HEK293 (cell line): ENCODE results near the gene AURKAIP1.

Experiments
- CTCF ChIA-PET: fragments of 350-600 bp; formaldehyde crosslinking; extraction: SDS; loops from one replicate; lab custom pipeline; 2021; ENCODE audit warnings: antibody characterized with exemption; lab: Yijun Ruan, JAX
- POLR2A ChIA-PET: fragments of 300-600 bp; formaldehyde crosslinking; extraction: SDS; loops from one replicate; lab custom pipeline; 2020; ENCODE audit warnings: antibody characterized with exemption, inconsistent platforms; lab: Yijun Ruan, JAX
- H3K27ac ChIP-seq: fragments of 200-500 bp; sonication (Bioruptor generic); 2 replicates; pipeline ENCODE4 v1.5.1; 2014; ENCODE audit warnings: low read depth, low read length, control low read depth, inconsistent platforms; ENCODE audit errors: extremely low read depth
- H3K36me3 ChIP-seq, 2 experiments: fragments of 200-500 bp in 1 of 2; sonication (Bioruptor generic) in 1 of 2; 1 replicate in 1 of 2; 2 replicates in 1 of 2; pipeline ENCODE4 v1.5.1; 2014 to 2017; ENCODE audit warnings: inconsistent platforms in 2 of 2, low read length in 2 of 2; ENCODE audit not compliant: control insufficient read depth in 2 of 2, insufficient read depth in 1 of 2
- H3K4me1 ChIP-seq: fragments of 200-500 bp; sonication (Bioruptor generic); 2 replicates; pipeline ENCODE4 v1.5.1; 2014; ENCODE audit warnings: mild to moderate bottlenecking, low read length, inconsistent platforms; ENCODE audit not compliant: control insufficient read depth, insufficient read depth
- H3K4me3 ChIP-seq: 2 replicates; pipeline ENCODE4 v1.5.1; 2011; ENCODE audit warnings: low read depth, mild to moderate bottlenecking, control low read depth, low read length, moderate library complexity
- H3K9me3 ChIP-seq: fragments of 200-500 bp; sonication (Bioruptor generic); 2 replicates; pipeline ENCODE4 v1.5.1; 2014; ENCODE audit warnings: low read depth, low read length, inconsistent platforms; ENCODE audit not compliant: control insufficient read depth, insufficient read depth
- GLI4 ChIP-seq: fragments of 450-650 bp; formaldehyde crosslinking; IDR thresholded peaks from 2 replicates; pipeline ENCODE4 v1.5.1; 2016; ENCODE audit warnings: missing biosample characterization, missing genetic modification characterization
- GLIS1 ChIP-seq: fragments of 450-650 bp; formaldehyde crosslinking; IDR thresholded peaks from 2 replicates; pipeline ENCODE4 v1.5.1; 2016; ENCODE audit warnings: missing biosample characterization, missing genetic modification characterization
- KLF7 ChIP-seq: fragments of 450-650 bp; formaldehyde crosslinking; IDR thresholded peaks from 2 replicates; pipeline ENCODE4 v1.5.1; 2016; ENCODE audit warnings: missing biosample characterization, missing genetic modification characterization, borderline replicate concordance
- PRDM2 ChIP-seq: fragments of 450-650 bp; formaldehyde crosslinking; IDR thresholded peaks from 2 replicates; pipeline ENCODE4 v1.5.1; 2016; ENCODE audit warnings: missing biosample characterization, missing genetic modification characterization, borderline replicate concordance
- ZBTB20 ChIP-seq: fragments of 450-650 bp; formaldehyde crosslinking; IDR thresholded peaks from 2 replicates; pipeline ENCODE4 v1.5.1; 2016; ENCODE audit warnings: missing biosample characterization, missing genetic modification characterization
- ZFP3 ChIP-seq: fragments of 450-650 bp; formaldehyde crosslinking; IDR thresholded peaks from 2 replicates; pipeline ENCODE4 v1.5.1; 2016; ENCODE audit warnings: low read depth, missing biosample characterization, missing genetic modification characterization
- ZIC2 ChIP-seq: fragments of 450-650 bp; formaldehyde crosslinking; IDR thresholded peaks from 2 replicates; pipeline ENCODE4 v1.5.1; 2016; ENCODE audit warnings: missing biosample characterization, missing genetic modification characterization
- ZNF112 ChIP-seq: fragments of 450-650 bp; formaldehyde crosslinking; IDR thresholded peaks from 2 replicates; pipeline ENCODE4 v1.5.0; 2017; ENCODE audit warnings: missing biosample characterization, missing genetic modification characterization
- ZNF121 ChIP-seq: fragments of 450-650 bp; formaldehyde crosslinking; IDR thresholded peaks from 2 replicates; pipeline ENCODE4 v1.5.1; 2016; ENCODE audit warnings: missing biosample characterization, missing genetic modification characterization
- ZNF148 ChIP-seq: fragments of 450-650 bp; formaldehyde crosslinking; IDR thresholded peaks from 2 replicates; pipeline ENCODE4 v1.5.0; 2017; ENCODE audit warnings: missing biosample characterization, missing genetic modification characterization, borderline replicate concordance
- ZNF248 ChIP-seq: fragments of 450-650 bp; formaldehyde crosslinking; IDR thresholded peaks from 2 replicates; pipeline ENCODE4 v1.5.1; 2017; ENCODE audit warnings: missing biosample characterization, missing genetic modification characterization
- ZNF26 ChIP-seq: fragments of 450-650 bp; formaldehyde crosslinking; IDR thresholded peaks from 2 replicates; pipeline ENCODE4 v1.5.1; 2016; ENCODE audit warnings: missing biosample characterization, missing genetic modification characterization
- ZNF335 ChIP-seq: fragments of 450-650 bp; formaldehyde crosslinking; conservative IDR thresholded peaks from 2 replicates; pipeline ENCODE4 v1.5.1; 2016; ENCODE audit warnings: missing biosample characterization, missing genetic modification characterization
- ZNF37A ChIP-seq: fragments of 450-650 bp; IDR thresholded peaks from 2 replicates; pipeline ENCODE4 v1.5.1; 2018; ENCODE audit warnings: missing biosample characterization, missing genetic modification characterization
- ZNF529 ChIP-seq: fragments of 450-650 bp; formaldehyde crosslinking; IDR thresholded peaks from 2 replicates; pipeline ENCODE4 v1.5.1; 2017; ENCODE audit warnings: missing genetic modification characterization, missing biosample characterization; ENCODE audit not compliant: insufficient replicate concordance
- ZNF701 ChIP-seq: fragments of 450-650 bp; formaldehyde crosslinking; IDR thresholded peaks from 2 replicates; pipeline ENCODE4 v1.5.1; 2016; ENCODE audit warnings: missing biosample characterization, missing genetic modification characterization
- ZNF792 ChIP-seq: fragments of 450-650 bp; formaldehyde crosslinking; IDR thresholded peaks from 2 replicates; pipeline ENCODE4 v1.5.1; 2016; ENCODE audit warnings: missing biosample characterization, missing genetic modification characterization
- ZNF843 ChIP-seq: fragments of 450-650 bp; formaldehyde crosslinking; IDR thresholded peaks from 2 replicates; pipeline ENCODE4 v1.5.1; 2016; ENCODE audit warnings: missing biosample characterization, missing genetic modification characterization

Gene AURKAIP1

DNA sequence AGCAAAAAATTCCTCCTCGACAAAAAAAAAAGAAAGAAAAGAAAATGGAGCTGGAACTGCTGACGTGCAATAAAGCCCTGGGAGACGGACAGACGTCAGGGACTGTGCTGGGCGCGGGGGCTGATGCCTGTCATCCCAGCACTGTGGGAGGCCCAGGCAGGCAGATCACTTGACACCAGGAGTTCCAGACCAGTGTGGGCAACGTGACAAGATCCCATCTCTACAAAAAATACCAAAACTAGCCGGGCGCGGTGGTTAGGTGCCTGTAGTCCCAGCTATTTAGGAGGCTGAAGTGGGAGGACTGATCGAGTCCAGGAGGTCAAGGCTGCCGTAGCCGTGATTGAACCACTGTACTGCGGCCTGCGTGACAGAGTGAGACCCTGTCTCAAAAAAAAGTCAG, 49.7 kb upstream of the AURKAIP1 start:
- TF ChIP-seq ZNF335 (tag by site-specific recombination) (peak; percentile 27), ZNF148 (tag by site-specific recombination) (no peak), GLI4 (tag by site-specific recombination) (no peak), ZNF112 (tag by site-specific recombination) (no peak), ZNF121 (tag by site-specific recombination) (no peak), ZNF529 (tag by site-specific recombination) (no peak), ZNF792 (tag by site-specific recombination) (no peak), ZIC2 (tag by site-specific recombination) (0 out of 2 replicates have a peak, but pooled peaks have one; percentile 7), GLIS1 (tag by site-specific recombination) (peak; percentile 58)
- TF ChIP-seq, all 188 proteins: peak for 3
- Histone ChIP-seq H3K4me3 (no peak overlapping the region), H3K36me3 (no peaks in the 10 kb centered on the region), H3K27ac (no peak overlapping the region), H3K9me3 (no peaks in the 10 kb centered on the region), H3K4me1 (no peaks in the 10 kb centered on the region)
- ChIA-PET CTCF (interaction anchor here (2.0 kb wide), 1 partner anchor 16 kb away, joined by 5 read pairs; no protein-coding TSS in a partner anchor), POLR2A (interaction anchor here (1.0 kb wide), 1 partner anchor 25 kb away, joined by 3 read pairs; the partner anchor contains the start of gene CCNL2)

GRCh38 chr1:1423245-1423597, 48.2 kb upstream of the AURKAIP1 start:
- CTCF ChIA-PET = interaction anchor here (0.9 kb wide), 1 partner anchor 18 kb away, joined by 4 read pairs; no protein-coding TSS in a partner anchor
- TF ChIP-seq ZNF26 (tag by site-specific recombination) = no peak
- no peak for TF ChIP-seq ZNF37A (tag by site-specific recombination)
- no peak for TF ChIP-seq ZIC2 (tag by site-specific recombination)
- TF ChIP-seq ZFP3 (tag by site-specific recombination) = no peak
- no peak for TF ChIP-seq ZNF843 (tag by site-specific recombination)
- no peak for TF ChIP-seq PRDM2 (tag by site-specific recombination)
- TF ChIP-seq ZNF248 (tag by site-specific recombination) = no peak
- no peak for TF ChIP-seq ZNF701 (tag by site-specific recombination)
- TF ChIP-seq ZBTB20 (tag by site-specific recombination) = no peak
- TF ChIP-seq KLF7 = no peak
- TF ChIP-seq, all 188 proteins: peak for 0
- H3K4me3 ChIP-seq = no peak overlapping the region
- no peak overlapping the region for H3K27ac ChIP-seq
- H3K36me3 ChIP-seq = no peaks in the 10 kb centered on the region
- H3K9me3 ChIP-seq = no peaks in the 10 kb centered on the region
- no peaks in the 10 kb centered on the region for H3K4me1 ChIP-seq
- POLR2A ChIA-PET = interaction anchor here (1.2 kb wide), 1 partner anchor 21 kb away, joined by 3 read pairs; no protein-coding TSS in a partner anchor
